Skeletal muscle tissue (tissue), 1 donor: ENCODE data around the gene NHLRC1. TPM values are rescaled to one million over a fixed set of nuclear protein-coding genes. Genes with fewer than 3 reads are reported as not detected.

Experiments
- total RNA-seq: library from RNA; depleted of rRNA; stranded (reverse); fragments of >200 nt; gene quantifications from one replicate; pipeline ENCODE4 v1.2.3, GENCODE V29; 2014

NHLRC1 gene
- total RNA-seq, 1 donor from 2014 or later: 3.1 TPM

Other genes starting within 250 kb of the NHLRC1 start
- 44.9 TPM for gene KIF13A, start 135.0 kb downstream of the NHLRC1 start, total RNA-seq
- gene TPMT, start 32.4 kb upstream of the NHLRC1 start, total RNA-seq: 2.1 TPM
- gene KDM1B, start 32.7 kb upstream of the NHLRC1 start, total RNA-seq: 16.2 TPM
- 64.2 TPM for gene DEK, start 141.9 kb upstream of the NHLRC1 start, total RNA-seq